Colonic mucosa (tissue), 4 donors: ENCODE measurements around the gene DOCK9. TPM values are rescaled to one million over a fixed set of nuclear protein-coding genes. Genes with fewer than 3 reads are reported as not detected.

Experiments
- DNase-seq: peaks from one replicate; pipeline ENCODE4 v3.0.0-alpha.2; 2020
- H3K27ac ChIP-seq: fragments of 200-600 bp; one replicate; pipeline ENCODE4 v1.8.0; 2021
- H3K27me3 ChIP-seq: fragments of 200-600 bp; one replicate; pipeline ENCODE4 v1.8.0; 2021
- H3K36me3 ChIP-seq: fragments of 200-600 bp; one replicate; pipeline ENCODE4 v1.8.0; 2021
- H3K4me1 ChIP-seq: fragments of 200-600 bp; one replicate; pipeline ENCODE4 v1.8.0; 2021; ENCODE audit warnings: mild to moderate bottlenecking
- H3K4me3 ChIP-seq: fragments of 200-600 bp; one replicate; pipeline ENCODE4 v1.8.0; 2021
- H3K9ac ChIP-seq, 2 donors: one replicate each; pipeline ENCODE4 v1.7.0; 2013; ENCODE audit warnings: control low read depth in 2 of 2, low read depth in 2 of 2, low read length in 2 of 2
- H3K9me3 ChIP-seq: fragments of 200-600 bp; one replicate; pipeline ENCODE4 v1.8.0; 2021
- CTCF ChIP-seq: fragments of 200-600 bp; IDR thresholded peaks from one replicate; pipeline ENCODE4 v1.8.0; 2022; ENCODE audit warnings: antibody characterized with exemption, mild to moderate bottlenecking
- intact Hi-C: fragments of 100-400 bp; cut with DNase I; formaldehyde crosslinking; loops from one replicate; pipeline ENCODE4 v1.14.1; 2022
- total RNA-seq, 2 donors: library from RNA; stranded (reverse); fragmentation: NEBNext Ultra II Directional in 1 of 2; extraction: Animal tissue kit (Norgen Biotek cat#: 25700) in 1 of 2; gene quantifications; one replicate each; pipeline ENCODE4 v1.2.1, GENCODE V29; 2021
- donor health status: healthy.
- donor health status: DM: no; HTN: no; CAD: no.
- donor health status: DM: no; HTN: no; CAD: no.

The DOCK9 gene
- total RNA-seq, 2 donors from 2014 or later: 42.3 to 52.4 TPM

- H3K9me3 ChIP-seq: no peaks in the 10 kb centered on the region
- DNase-seq: no peak
- no peaks in the 10 kb centered on the region for H3K4me1 ChIP-seq
- intact Hi-C loops: no loop called here
- no peak overlapping the region for H3K9ac ChIP-seq
- H3K4me3 ChIP-seq: no peak overlapping the region
- no peaks in the 10 kb centered on the region for H3K27me3 ChIP-seq
- no peak for TF ChIP-seq CTCF
- no peak overlapping the region for H3K27ac ChIP-seq
- H3K36me3 ChIP-seq: no peaks in the 10 kb centered on the region
Measured at GRCh38 chr13:98910501-98910951, 67.3 kb downstream of the DOCK9 start.

GRCh38 chr13:98909016-98909415 lies 68.8 kb downstream of the DOCK9 start:
- intact Hi-C loops: no loop called here
- DNase-seq: no peak
- no peak overlapping the region for H3K9ac ChIP-seq
- no peak overlapping the region for H3K4me3 ChIP-seq
- no peaks in the 10 kb centered on the region for H3K36me3 ChIP-seq
- no peaks in the 10 kb centered on the region for H3K4me1 ChIP-seq
- no peaks in the 10 kb centered on the region for H3K9me3 ChIP-seq
- no peaks in the 10 kb centered on the region for H3K27me3 ChIP-seq
- no peak overlapping the region for H3K27ac ChIP-seq
- no peak for TF ChIP-seq CTCF

- no peak for TF ChIP-seq CTCF
- DNase-seq: no peak
- no peaks in the 10 kb centered on the region for H3K9me3 ChIP-seq
- H3K4me3 ChIP-seq: no peak overlapping the region
- H3K27me3 ChIP-seq: no peaks in the 10 kb centered on the region
- H3K36me3 ChIP-seq: no peaks in the 10 kb centered on the region
- no peak overlapping the region for H3K27ac ChIP-seq
- H3K9ac ChIP-seq: no peak overlapping the region
- intact Hi-C loops: no loop called here
- H3K4me1 ChIP-seq: no peaks in the 10 kb centered on the region
Measured at GRCh38 chr13:98906746-98907502, 70.9 kb downstream of the DOCK9 start.

GRCh38 chr13:98905199-98905598 lies 72.7 kb downstream of the DOCK9 start:
- no peak for DNase-seq
- H3K27ac ChIP-seq: no peak overlapping the region
- H3K4me3 ChIP-seq: no peak overlapping the region
- TF ChIP-seq CTCF: no peak
- intact Hi-C loops: no loop called here
- no peaks in the 10 kb centered on the region for H3K9me3 ChIP-seq
- no peak overlapping the region for H3K9ac ChIP-seq
- H3K27me3 ChIP-seq: no peaks in the 10 kb centered on the region
- no peaks in the 10 kb centered on the region for H3K36me3 ChIP-seq
- no peaks in the 10 kb centered on the region for H3K4me1 ChIP-seq

- H3K36me3 ChIP-seq: no peaks in the 10 kb centered on the region
- no peak for TF ChIP-seq CTCF
Measured at GRCh38 chr13:98900442-98900841, 77.4 kb downstream of the DOCK9 start.

More at GRCh38 chr13:98900442-98900841, 77.4 kb downstream of the DOCK9 start:
- intact Hi-C loops: no loop called here
- H3K4me3 ChIP-seq: no peak overlapping the region
- DNase-seq: no peak
- no peaks in the 10 kb centered on the region for H3K4me1 ChIP-seq
- H3K27ac ChIP-seq: no peak overlapping the region
- H3K9ac ChIP-seq: no peak overlapping the region
- H3K9me3 ChIP-seq: no peaks in the 10 kb centered on the region
- no peaks in the 10 kb centered on the region for H3K27me3 ChIP-seq
